ENCODE measurements around the gene RAB38.

Gene RAB38

DNA sequence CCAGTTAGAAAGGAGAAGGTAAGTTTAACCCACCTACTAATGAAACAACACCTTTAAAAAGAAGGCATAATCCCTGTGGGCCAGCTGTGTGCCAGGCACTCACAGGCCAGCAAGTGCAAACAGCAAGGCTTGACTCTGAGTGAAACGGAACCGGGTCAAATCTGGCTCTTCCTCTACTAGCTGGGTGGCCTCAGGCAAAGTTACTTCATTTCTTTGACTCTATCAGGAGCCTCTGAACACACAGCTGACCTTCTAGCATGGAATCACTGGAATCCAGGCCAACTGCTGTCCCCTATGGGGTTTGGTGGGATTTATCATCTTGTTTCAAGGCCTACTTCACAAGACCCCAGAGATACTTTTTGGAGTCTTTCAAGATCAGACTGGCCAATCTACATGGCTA is 3.3 kb downstream of the RAB38 start:
- H3K4me3 ChIP-seq (ENCODE audit: low read length): no peak overlapping the region
- DNase-seq (ENCODE audit: low read depth): no peak
- TF ChIP-seq, protein P1, sequence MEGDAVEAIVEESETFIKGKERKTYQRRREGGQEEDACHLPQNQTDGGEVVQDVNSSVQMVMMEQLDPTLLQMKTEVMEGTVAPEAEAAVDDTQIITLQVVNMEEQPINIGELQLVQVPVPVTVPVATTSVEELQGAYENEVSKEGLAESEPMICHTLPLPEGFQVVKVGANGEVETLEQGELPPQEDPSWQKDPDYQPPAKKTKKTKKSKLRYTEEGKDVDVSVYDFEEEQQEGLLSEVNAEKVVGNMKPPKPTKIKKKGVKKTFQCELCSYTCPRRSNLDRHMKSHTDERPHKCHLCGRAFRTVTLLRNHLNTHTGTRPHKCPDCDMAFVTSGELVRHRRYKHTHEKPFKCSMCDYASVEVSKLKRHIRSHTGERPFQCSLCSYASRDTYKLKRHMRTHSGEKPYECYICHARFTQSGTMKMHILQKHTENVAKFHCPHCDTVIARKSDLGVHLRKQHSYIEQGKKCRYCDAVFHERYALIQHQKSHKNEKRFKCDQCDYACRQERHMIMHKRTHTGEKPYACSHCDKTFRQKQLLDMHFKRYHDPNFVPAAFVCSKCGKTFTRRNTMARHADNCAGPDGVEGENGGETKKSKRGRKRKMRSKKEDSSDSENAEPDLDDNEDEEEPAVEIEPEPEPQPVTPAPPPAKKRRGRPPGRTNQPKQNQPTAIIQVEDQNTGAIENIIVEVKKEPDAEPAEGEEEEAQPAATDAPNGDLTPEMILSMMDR (conservative IDR thresholded peaks at IDR 0.05; ENCODE audit: low read depth, low read length): no peak

DNA sequence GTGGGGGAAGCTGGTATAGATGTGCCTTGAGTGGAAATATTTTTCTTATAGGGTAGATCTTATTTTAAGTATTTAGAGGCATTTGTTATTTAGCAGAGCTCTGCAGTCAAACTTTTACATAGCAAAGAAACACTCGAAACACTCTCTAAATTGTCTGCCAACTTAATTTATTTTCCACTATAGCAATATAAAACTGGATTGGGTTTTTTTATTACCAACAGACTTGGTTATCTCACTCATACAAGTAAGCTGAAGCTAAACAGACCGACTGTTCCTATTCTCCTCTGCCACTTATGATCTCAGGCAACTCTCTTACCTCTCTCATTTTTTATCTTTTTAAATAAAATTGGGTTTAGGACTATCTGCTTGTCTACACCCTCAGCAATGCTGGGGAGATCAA is 4.6 kb downstream of the RAB38 start:
- no peak for DNase-seq (ENCODE audit: low read depth)
- H3K4me3 ChIP-seq (ENCODE audit: low read length): no peak overlapping the region
- TF ChIP-seq, protein P1 (conservative IDR thresholded peaks at IDR 0.05; ENCODE audit: low read depth, low read length): no peak

DNA sequence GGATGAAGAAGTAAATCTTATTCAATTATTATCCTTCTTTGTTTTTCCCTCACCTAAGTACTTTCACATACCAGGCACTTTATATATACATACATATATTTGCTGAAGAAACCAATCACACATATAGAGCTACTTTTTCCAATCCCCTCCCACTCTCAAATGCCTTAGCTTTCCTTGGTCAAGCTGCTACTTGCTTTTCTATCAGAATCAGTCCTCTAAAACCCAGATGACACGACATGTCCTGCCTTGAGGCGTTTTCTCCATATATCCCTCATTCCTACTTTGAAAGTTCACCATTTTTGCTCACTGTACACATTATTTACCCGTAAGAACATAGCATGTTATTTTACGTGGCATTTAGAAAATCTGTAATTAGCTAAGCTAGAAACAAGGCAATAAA is 5.4 kb downstream of the RAB38 start:
- TF ChIP-seq, protein P1 (conservative IDR thresholded peaks at IDR 0.05; ENCODE audit: low read depth, low read length): no peak
- DNase-seq (ENCODE audit: low read depth): no peak
- H3K4me3 ChIP-seq (ENCODE audit: low read length): no peak overlapping the region

DNA sequence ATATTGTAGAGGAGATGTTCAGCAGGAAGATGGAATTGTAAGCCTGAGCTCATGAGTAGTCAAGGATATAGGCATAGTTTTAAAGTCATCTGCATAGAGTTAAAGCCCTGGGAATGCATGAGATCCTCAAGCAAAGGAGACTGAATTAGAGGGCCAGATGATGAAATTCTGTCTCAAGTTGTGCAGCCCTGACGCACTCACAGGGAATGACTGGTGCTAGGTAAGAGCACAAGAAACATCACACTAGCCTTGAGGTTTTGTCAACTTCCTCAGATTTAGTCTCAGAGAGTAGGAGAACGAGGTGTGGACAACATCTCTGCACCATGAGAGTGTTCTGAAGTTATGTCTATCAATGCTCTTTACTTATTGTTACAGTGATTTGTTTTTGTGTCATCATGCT is 5.8 kb downstream of the RAB38 start:
- no peak for DNase-seq (ENCODE audit: low read depth)
- TF ChIP-seq, protein P1 (conservative IDR thresholded peaks at IDR 0.05; ENCODE audit: low read depth, low read length): no peak

DNA sequence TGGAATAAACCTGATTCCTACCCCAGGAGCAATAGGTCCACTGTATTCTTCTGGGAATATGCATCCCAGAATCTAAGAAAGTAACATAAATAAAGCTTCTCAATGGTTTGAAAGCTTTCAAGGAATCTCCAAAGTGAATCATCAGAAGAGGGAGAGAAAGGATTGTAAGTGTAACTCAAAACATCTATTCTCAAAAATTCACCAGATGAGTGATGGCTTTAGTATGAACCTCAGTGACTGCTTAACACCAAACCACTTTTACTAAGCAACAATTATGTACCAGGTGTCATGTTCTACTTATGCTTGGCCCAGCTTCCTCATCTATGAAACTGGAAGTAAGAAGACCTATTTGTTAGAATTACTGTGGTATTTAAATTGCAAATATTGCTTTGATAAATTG is 7.4 kb downstream of the RAB38 start:
- no peak for DNase-seq (ENCODE audit: low read depth)

More for the DNA sequence above, 5.8 kb downstream of the RAB38 start:
- no peak overlapping the region for H3K4me3 ChIP-seq (ENCODE audit: low read length)

DNA sequence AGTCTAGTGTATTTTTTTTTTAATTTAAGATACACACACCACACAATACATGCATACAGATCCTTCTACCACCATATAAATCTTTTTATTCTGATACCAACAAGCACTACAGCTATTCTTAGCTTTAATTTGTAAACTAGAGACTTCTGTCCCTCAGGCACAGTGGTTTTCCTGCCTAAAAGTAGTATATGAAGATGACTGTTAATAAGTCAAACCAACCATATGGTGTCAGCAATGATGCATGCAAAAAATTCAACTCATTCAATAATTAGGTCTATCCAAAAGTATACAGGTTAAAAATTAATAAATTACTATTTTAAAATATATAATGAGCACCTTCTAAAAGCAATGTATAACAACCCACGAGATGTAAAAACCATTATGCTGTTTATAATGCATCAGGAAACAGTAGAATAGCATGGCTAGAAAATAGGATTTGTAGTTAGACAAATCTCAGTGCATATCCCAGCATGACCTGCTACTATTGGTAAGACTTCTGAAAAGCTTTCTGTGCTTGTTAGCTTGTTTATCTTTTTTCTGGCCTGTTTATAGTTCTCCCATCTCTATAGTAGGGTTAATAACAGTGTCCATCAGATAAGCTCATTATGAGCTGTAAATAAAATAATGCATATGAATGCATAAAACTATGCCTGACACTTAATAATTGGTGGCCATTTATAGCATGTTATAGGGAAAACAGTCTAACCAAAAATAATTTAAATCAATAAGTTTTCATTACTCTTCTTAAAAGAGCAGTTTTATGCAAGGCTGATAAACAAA is 10.2 kb downstream of the RAB38 start:
- H3K4me3 ChIP-seq (ENCODE audit: low read length): no peak overlapping the region
- DNase-seq (ENCODE audit: low read depth): no peak
- TF ChIP-seq, protein P1 (conservative IDR thresholded peaks at IDR 0.05; ENCODE audit: low read depth, low read length): no peak

More for the DNA sequence above, 7.4 kb downstream of the RAB38 start:
- H3K4me3 ChIP-seq (ENCODE audit: low read length): no peak overlapping the region
- TF ChIP-seq, protein P1 (conservative IDR thresholded peaks at IDR 0.05; ENCODE audit: low read depth, low read length): no peak

DNA sequence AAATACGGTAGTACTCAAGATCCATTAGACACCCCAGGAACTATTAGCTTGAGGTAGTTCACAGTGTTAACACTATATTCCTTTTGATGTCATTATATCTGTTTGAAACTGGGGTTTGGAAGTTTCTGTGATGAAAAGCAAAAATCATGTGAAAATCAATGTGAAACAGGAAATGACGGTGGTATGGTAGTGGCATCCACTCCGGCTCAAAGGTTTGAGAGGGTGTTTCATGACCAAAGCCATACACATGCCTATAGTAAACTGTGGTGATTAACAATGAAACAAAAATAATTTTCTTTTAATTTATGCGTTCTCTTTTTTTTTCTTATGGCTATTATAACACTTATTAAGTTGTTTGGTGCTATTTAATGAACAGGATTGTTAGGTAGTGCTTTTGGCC is 10.9 kb downstream of the RAB38 start:
- TF ChIP-seq, protein P1 (conservative IDR thresholded peaks at IDR 0.05; ENCODE audit: low read depth, low read length): no peak
- DNase-seq (ENCODE audit: low read depth): no peak
- H3K4me3 ChIP-seq (ENCODE audit: low read length): no peak overlapping the region
